H1 (cell line): ENCODE data around the gene JMJD8. TPM values are rescaled to one million over a fixed set of nuclear protein-coding genes. Genes with fewer than 3 reads are reported as not detected.

Source experiments
- CTCF ChIA-PET: fragments of 300-600 bp; sonication (Branson Sonifier 250); formaldehyde crosslinking; loops from one replicate; lab custom pipeline; 2021; ENCODE audit not compliant: partially characterized antibody; lab: Charles Lee
- POLR2A ChIA-PET: fragments of 300-600 bp; sonication (Branson Sonifier 250); formaldehyde crosslinking; loops from one replicate; lab custom pipeline; 2021; ENCODE audit warnings: inconsistent platforms; ENCODE audit not compliant: partially characterized antibody; lab: Charles Lee
- DNase-seq, 2 experiments: peaks; one replicate each; pipeline versions ENCODE4 v3.0.0 to v3.0.0-alpha.2; 2010 to 2022; ENCODE audit warnings: low spot score in 2 of 2, low read depth in 1 of 2, mixed read lengths in 1 of 2
- FAIRE-seq: peaks from 2 replicates; lab custom pipeline; 2011; peaks lifted over from hg19 to GRCh38; lab: Jason Lieb, UNC
- H2AFZ ChIP-seq: 2 replicates; pipeline ENCODE4 v1.8.1; 2012; ENCODE audit warnings: low read length, inconsistent platforms
- H2AK5ac ChIP-seq: 2 replicates; pipeline ENCODE4 v1.6.1; 2013; ENCODE audit warnings: low read depth, low read length
- H2BK120ac ChIP-seq: replicated peaks from 2 replicates; pipeline ENCODE3; 2013; ENCODE audit warnings: low read depth, low read length, inconsistent platforms
- H2BK12ac ChIP-seq: 2 replicates; pipeline ENCODE4 v1.6.1; 2013; ENCODE audit warnings: low read depth, low read length
- H2BK15ac ChIP-seq: 2 replicates; pipeline ENCODE4 v1.6.1; 2013; ENCODE audit warnings: low read length
- H2BK20ac ChIP-seq: 2 replicates; pipeline ENCODE4 v1.6.1; 2013; ENCODE audit warnings: low read length
- H2BK5ac ChIP-seq: 2 replicates; pipeline ENCODE4 v1.6.1; 2013; ENCODE audit warnings: low read depth, low read length
- H3K14ac ChIP-seq: 2 replicates; pipeline ENCODE4 v1.6.1; 2013; ENCODE audit warnings: inconsistent platforms; ENCODE audit not compliant: insufficient read length
- H3K18ac ChIP-seq: 2 replicates; pipeline ENCODE4 v1.6.1; 2013; ENCODE audit warnings: low read length; ENCODE audit errors: extremely low read depth
- H3K23ac ChIP-seq: 2 replicates; pipeline ENCODE4 v1.6.1; 2013; ENCODE audit warnings: inconsistent platforms; ENCODE audit not compliant: insufficient read length
- H3K23me2 ChIP-seq: 2 replicates; pipeline ENCODE4 v1.6.1; 2013; ENCODE audit warnings: low read depth, low read length
- H3K27ac ChIP-seq: 2 replicates; pipeline ENCODE4 v1.6.1; 2011; ENCODE audit warnings: low read depth, low read length, inconsistent platforms
- H3K27me3 ChIP-seq, 4 experiments: replicated peaks in 1 of 4; 1 replicate in 1 of 4; 2 replicates in 3 of 4; pipeline versions ENCODE4 v1.6.1 to v1.8.1; 2011 to 2013; ENCODE audit warnings: low read length in 3 of 4, mild to moderate bottlenecking in 3 of 4, inconsistent platforms in 2 of 4, mixed read lengths in 2 of 4, moderate library complexity in 1 of 4; ENCODE audit not compliant: control insufficient read depth in 3 of 4, insufficient read depth in 3 of 4; ENCODE audit errors: extremely low read depth in 1 of 4
- H3K36me3 ChIP-seq, 4 experiments: 2 replicates each; pipeline versions ENCODE4 v1.6.1 to v1.8.1; 2011 to 2013; ENCODE audit warnings: mild to moderate bottlenecking in 4 of 4, low read length in 3 of 4, moderate library complexity in 2 of 4, control low read depth in 1 of 4, inconsistent platforms in 1 of 4; ENCODE audit not compliant: insufficient read depth in 4 of 4, control insufficient read depth in 2 of 4
- H3K4ac ChIP-seq: replicated peaks from 2 replicates; pipeline ENCODE3; 2013; ENCODE audit warnings: low read length, low read depth, mixed read lengths, inconsistent platforms; ENCODE audit not compliant: insufficient read length
- H3K4me1 ChIP-seq, 4 experiments: replicated peaks in 1 of 4; 1 replicate in 1 of 4; 2 replicates in 3 of 4; pipeline versions ENCODE4 v1.6.1 to v1.8.1; 2011 to 2013; ENCODE audit warnings: low read length in 3 of 4, inconsistent platforms in 2 of 4, mixed read lengths in 1 of 4; ENCODE audit not compliant: insufficient read depth in 4 of 4, control insufficient read depth in 3 of 4
- H3K4me2 ChIP-seq, 2 experiments: 2 replicates each; pipeline versions ENCODE4 v1.6.1 to v1.8.1; 2011 to 2013; ENCODE audit warnings: low read depth in 2 of 2, low read length in 2 of 2, control low read depth in 1 of 2, inconsistent platforms in 1 of 2, mild to moderate bottlenecking in 1 of 2; ENCODE audit not compliant: insufficient read depth in 1 of 2
- H3K4me3 ChIP-seq, 4 experiments: fragments of 200-600, 300-600 bp in 1 of 4; sonication (generic), shearing (Covaris generic), sonication (Bioruptor Twin) in 1 of 4; 2 replicates each; pipeline versions ENCODE4 v1.5.1 to v1.8.1; 2011 to 2016; ENCODE audit warnings: low read length in 4 of 4, low read depth in 3 of 4, control low read depth in 2 of 4, inconsistent platforms in 2 of 4, mild to moderate bottlenecking in 2 of 4, mixed read lengths in 1 of 4, moderate library complexity in 1 of 4; ENCODE audit not compliant: insufficient read depth in 2 of 4; ENCODE audit errors: extremely low read depth in 1 of 4
- H3K56ac ChIP-seq: replicated peaks from 2 replicates; pipeline ENCODE3; 2013; ENCODE audit warnings: low read depth, mild to moderate bottlenecking, mixed read lengths, low read length, inconsistent platforms; ENCODE audit not compliant: insufficient read length
- H3K79me1 ChIP-seq: 2 replicates; pipeline ENCODE4 v1.6.1; 2013; ENCODE audit warnings: low read depth, low read length, control low read depth
- H3K79me2 ChIP-seq, 2 experiments: 2 replicates each; pipeline versions ENCODE4 v1.6.1 to v1.8.1; 2012 to 2013; ENCODE audit warnings: low read length in 2 of 2, mild to moderate bottlenecking in 2 of 2, inconsistent platforms in 1 of 2; ENCODE audit not compliant: insufficient read depth in 2 of 2, control insufficient read depth in 1 of 2
- H3K9ac ChIP-seq, 4 experiments: replicated peaks in 1 of 4; 1 replicate in 1 of 4; 2 replicates in 3 of 4; pipeline versions ENCODE4 v1.6.1 to v1.8.1; 2011 to 2013; ENCODE audit warnings: low read depth in 3 of 4, low read length in 3 of 4, control low read depth in 2 of 4, mild to moderate bottlenecking in 2 of 4, moderate library complexity in 2 of 4, inconsistent platforms in 1 of 4; ENCODE audit errors: extremely low read depth in 1 of 4
- H3K9me3 ChIP-seq, 2 experiments: 2 replicates each; pipeline versions ENCODE4 v1.6.1 to v1.8.1; 2012 to 2013; ENCODE audit warnings: mild to moderate bottlenecking in 2 of 2, moderate library complexity in 2 of 2, control low read depth in 1 of 2, inconsistent platforms in 1 of 2, low read depth in 1 of 2, low read length in 1 of 2, mixed read lengths in 1 of 2; ENCODE audit not compliant: insufficient read depth in 2 of 2
- H4K20me1 ChIP-seq, 2 experiments: replicated peaks in 1 of 2; 2 replicates each; pipeline versions ENCODE3 to v1.8.1; 2011 to 2013; ENCODE audit warnings: inconsistent platforms in 2 of 2, low read length in 2 of 2, mild to moderate bottlenecking in 1 of 2; ENCODE audit not compliant: insufficient read depth in 2 of 2, control insufficient read depth in 1 of 2
- H4K5ac ChIP-seq: 2 replicates; pipeline ENCODE4 v1.6.1; 2013; ENCODE audit warnings: low read length, low read depth, mixed read lengths, inconsistent platforms; ENCODE audit not compliant: insufficient read length
- H4K8ac ChIP-seq: 2 replicates; pipeline ENCODE4 v1.8.0; 2013; ENCODE audit warnings: mild to moderate bottlenecking, moderate library complexity, low read length, inconsistent platforms; ENCODE audit not compliant: insufficient read depth; ENCODE audit errors: extremely low read depth
- H4K91ac ChIP-seq: replicated peaks from 2 replicates; pipeline ENCODE3; 2013; ENCODE audit warnings: low read length, mixed read lengths, inconsistent platforms; ENCODE audit not compliant: insufficient read length
- BRCA1 ChIP-seq: IDR thresholded peaks from 2 replicates; pipeline ENCODE4 v1.6.1; 2012; ENCODE audit warnings: low read depth, low read length, improper control_type of control experiment
- CBX5 ChIP-seq: fragments of 300-800, 300-1000 bp; sonication (generic); IDR thresholded peaks from 2 replicates; pipeline ENCODE4 v1.7.1; 2016; ENCODE audit warnings: antibody characterized with exemption, low read length, low read depth
- MAFK ChIP-seq: IDR thresholded peaks from 2 replicates; pipeline ENCODE4 v1.6.1; 2012; ENCODE audit warnings: low read depth, mild to moderate bottlenecking, improper control_type of control experiment, low read length
- POLR2AphosphoS5 ChIP-seq: IDR thresholded peaks from 2 replicates; pipeline ENCODE4 v1.6.1; 2011; ENCODE audit warnings: low read depth, low read length
- RXRA ChIP-seq: IDR thresholded peaks from 2 replicates; pipeline ENCODE4 v1.6.1; 2011; ENCODE audit warnings: low read depth, mild to moderate bottlenecking, low read length, moderate library complexity; ENCODE audit not compliant: insufficient read depth
- SP1 ChIP-seq: IDR thresholded peaks from 2 replicates; pipeline ENCODE4 v1.6.1; 2011; ENCODE audit warnings: low read depth, low read length
- SP4 ChIP-seq: IDR thresholded peaks from 2 replicates; pipeline ENCODE4 v1.6.1; 2012; ENCODE audit warnings: low read length, inconsistent platforms
- TAF7 ChIP-seq: optimal IDR thresholded peaks from 2 replicates; pipeline ENCODE3; 2011; ENCODE audit warnings: low read depth, mild to moderate bottlenecking, inconsistent platforms, low read length, moderate library complexity, borderline replicate concordance
- TBP ChIP-seq: IDR thresholded peaks from 2 replicates; pipeline ENCODE4 v1.6.1; 2011; ENCODE audit warnings: low read depth, low read length, improper control_type of control experiment
- WGBS, 2 experiments: shearing (Covaris generic) in 1 of 2; methylation state at CpG; one replicate each; pipeline versions ENCODE4 v1.1.6 to v1.1.7; 2013 to 2015; ENCODE audit warnings: low lambda C conversion rate in 2 of 2, mixed read lengths in 2 of 2, inconsistent platforms in 1 of 2, low coverage in 1 of 2, missing lambda C conversion rate in 1 of 2; ENCODE audit not compliant: insufficient replicate concordance in 2 of 2, insufficient coverage in 1 of 2, insufficient read length in 1 of 2; ENCODE audit errors: extremely low coverage in 1 of 2, missing lambda C conversion rate in 1 of 2; 5-methylcytosine and 5-hydroxymethylcytosine counted together
- polyA plus RNA-seq, 7 experiments: library from polyadenylated mRNA; depleted of rRNA in 3 of 7; stranded (reverse) in 5 of 7; unstranded in 2 of 7; fragments of >200 nt in 5 of 7; fragments of 200-250 nt in 2 of 7; gene quantifications; 1 replicate in 5 of 7; 2 replicates in 1 of 7; 4 replicates in 1 of 7; pipeline versions ENCODE4 v1.2.1 to v1.2.3, GENCODE V29; 2011 to 2013; ENCODE audit warnings: missing spikeins in 2 of 7, mixed read lengths in 2 of 7
- total RNA-seq: library from RNA; stranded (reverse); fragmentation: NEBNext Ultra II Directional; extraction: Animal tissue kit (Norgen Biotek cat#: 25700); gene quantifications from 2 replicates; pipeline ENCODE4 v1.2.1, GENCODE V29; 2021

Gene JMJD8
- total and polyA plus RNA-seq, 2 of the 8 experiments (the other 6 are each of a cell fraction or from before 2014, with no cell fraction given) = 46.4 to 87.4 TPM

- Histone ChIP-seq H2AK5ac (no peak overlapping the region), H3K18ac (no peak overlapping the region), H3K4me2 (peak overlapping the region; percentile 63 to 95), H3K4ac (no peak overlapping the region), H3K56ac (no peak overlapping the region), H3K27me3 (no peaks in the 10 kb centered on the region; a peak in 1 of 7 replicates), H3K4me1 (peaks cover 0 to 17% (median 13%) of the 10 kb centered on the region in 4 experiments; a peak in 5 of 7 replicates), H3K27ac (no peak overlapping the region), H3K9me3 (no peaks in the 10 kb centered on the region), H2BK20ac (no peak overlapping the region), H3K9ac (no peak overlapping the region; a peak in 2 of 7 replicates), H4K8ac (peak overlapping the region; percentile 51), H4K20me1 (peaks cover 4 to 36% of the 10 kb centered on the region in 2 experiments), H2BK12ac (no peak overlapping the region), H3K14ac (no peak overlapping the region), H4K5ac (no peak overlapping the region), H2BK15ac (no peak overlapping the region), H3K4me3 (peak overlapping the region; percentile 62 to 81 (median 74); a peak in 6 of 8 replicates), H2BK120ac (no peak overlapping the region), H2BK5ac (no peak overlapping the region), H4K91ac (peak overlapping the region; percentile 22), H2AFZ (no peak overlapping the region), H3K23me2 (peaks cover 13% of the 10 kb centered on the region; the same call in 1 of the 2 replicates), H3K36me3 (peaks cover 4 to 28% (median 15%) of the 10 kb centered on the region in 4 experiments; a peak in 7 of 8 replicates), H3K79me1 (peaks cover 6% of the 10 kb centered on the region; the same call in 1 of the 2 replicates), H3K79me2 (peaks cover 0 to 12% of the 10 kb centered on the region in 2 experiments; a peak in 1 of 4 replicates), H3K23ac (no peak overlapping the region)
- 92% methylated on average over 36 of the region's 36 CpGs; no CpG with 5 or more reads in 1 of the 2 experiments for WGBS, 2 experiments
- POLR2A ChIA-PET = interaction anchor here (0.9 to 13.3 kb wide), 9 partner anchors 7 to 118 kb away, joined by 3 to 214 read pairs (median 13); partner anchors contain the start of genes CCDC78, GNG13, HAGHL and RHBDL1
- no peak for DNase-seq
- no peak for FAIRE-seq
- CTCF ChIA-PET = interaction anchor here (0.6 to 1.9 kb wide), 8 partner anchors 8 to 780 kb away, joined by 3 to 7 read pairs (median 3); partner anchors contain the start of gene WDR24
- no peak for TF ChIP-seq MAFK
- no peak for TF ChIP-seq CBX5
- TF ChIP-seq BRCA1 = no peak
- 0 out of 2 replicates have a peak, but pooled peaks have one; percentile 41 for TF ChIP-seq POLR2AphosphoS5
- TF ChIP-seq SP4 = no peak
- TF ChIP-seq TBP = no peak
- TF ChIP-seq RXRA = no peak
- TF ChIP-seq SP1 = no peak
- TF ChIP-seq TAF7 = no peak
Measured at GRCh38 chr16:682493-683395, 1.4 kb downstream of the JMJD8 start.
